Tibial nerve (tissue), 3 donors: ENCODE measurements around the gene WNT5A.

ENCODE experiments used
- CTCF ChIP-seq, 5 experiments: fragments of 200-600 bp in 3 of 5; fragments of 450-650 bp in 2 of 5; sonication (generic) in 3 of 5; IDR thresholded peaks; one replicate each; pipeline ENCODE4 v1.5.1; 2016 to 2019; ENCODE audit warnings: antibody characterized with exemption in 5 of 5, mild to moderate bottlenecking in 3 of 5, moderate library complexity in 2 of 5
- POLR2A ChIP-seq, 2 donors: fragments of 450-650 bp; IDR thresholded peaks; one replicate each; pipeline ENCODE4 v1.6.1; 2017; ENCODE audit warnings: antibody characterized with exemption in 2 of 2, mild to moderate bottlenecking in 2 of 2, moderate library complexity in 2 of 2

GRCh38 chr3:55488398-55489055 is 1.4 kb upstream of the WNT5A start:
- TF ChIP-seq CTCF (IDR thresholded peaks at IDR 0.05) (no peak), POLR2A (IDR thresholded peaks at IDR 0.05) (no peak)
